Measurements from ENCODE around the gene WFDC12.

- TF ChIP-seq, protein P1, sequence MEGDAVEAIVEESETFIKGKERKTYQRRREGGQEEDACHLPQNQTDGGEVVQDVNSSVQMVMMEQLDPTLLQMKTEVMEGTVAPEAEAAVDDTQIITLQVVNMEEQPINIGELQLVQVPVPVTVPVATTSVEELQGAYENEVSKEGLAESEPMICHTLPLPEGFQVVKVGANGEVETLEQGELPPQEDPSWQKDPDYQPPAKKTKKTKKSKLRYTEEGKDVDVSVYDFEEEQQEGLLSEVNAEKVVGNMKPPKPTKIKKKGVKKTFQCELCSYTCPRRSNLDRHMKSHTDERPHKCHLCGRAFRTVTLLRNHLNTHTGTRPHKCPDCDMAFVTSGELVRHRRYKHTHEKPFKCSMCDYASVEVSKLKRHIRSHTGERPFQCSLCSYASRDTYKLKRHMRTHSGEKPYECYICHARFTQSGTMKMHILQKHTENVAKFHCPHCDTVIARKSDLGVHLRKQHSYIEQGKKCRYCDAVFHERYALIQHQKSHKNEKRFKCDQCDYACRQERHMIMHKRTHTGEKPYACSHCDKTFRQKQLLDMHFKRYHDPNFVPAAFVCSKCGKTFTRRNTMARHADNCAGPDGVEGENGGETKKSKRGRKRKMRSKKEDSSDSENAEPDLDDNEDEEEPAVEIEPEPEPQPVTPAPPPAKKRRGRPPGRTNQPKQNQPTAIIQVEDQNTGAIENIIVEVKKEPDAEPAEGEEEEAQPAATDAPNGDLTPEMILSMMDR (IDR thresholded peaks at IDR 0.05), result no peak
- TF ChIP-seq EZH2 (IDR thresholded peaks at IDR 0.05) (no peak), EZH2phosphoT487 (IDR thresholded peaks at IDR 0.05) (no peak)
Measured at GRCh38 chr20:45115386-45115774, 8.9 kb downstream of the WFDC12 start.

All from neural progenitor cell (in vitro differentiated cells).